Chondrocyte (in vitro differentiated cells): Measurements from ENCODE around the gene PAM. TPM values are rescaled to one million over a fixed set of nuclear protein-coding genes. Genes with fewer than 3 reads are reported as not detected.

Experiments used
- DNase-seq: peaks from one replicate; pipeline ENCODE4 v3.0.0; 2021; ENCODE audit warnings: mixed read lengths, low spot score
- H3K27ac Mint-ChIP-seq: one replicate; pipeline ENCODE4 v1.8.0; 2021; ENCODE audit warnings: mild to moderate bottlenecking, moderate library complexity, mixed read lengths; ENCODE audit not compliant: unreplicated experiment
- H3K27me3 Mint-ChIP-seq: 2 replicates; pipeline ENCODE4 v1.8.0; 2021; ENCODE audit warnings: low read depth, mixed read lengths
- H3K36me3 Mint-ChIP-seq: 2 replicates; pipeline ENCODE4 v1.8.0; 2021; ENCODE audit warnings: low read depth, mixed read lengths
- H3K4me1 Mint-ChIP-seq: 2 replicates; pipeline ENCODE4 v1.8.0; 2021; ENCODE audit warnings: low read depth, mild to moderate bottlenecking, mixed read lengths
- H3K4me3 Mint-ChIP-seq: one replicate; pipeline ENCODE4 v1.8.0; 2021; ENCODE audit warnings: mild to moderate bottlenecking, moderate library complexity, mixed read lengths; ENCODE audit not compliant: unreplicated experiment
- H3K9me3 Mint-ChIP-seq: 2 replicates; pipeline ENCODE4 v1.8.0; 2021; ENCODE audit warnings: low read depth, mixed read lengths
- CTCF ChIP-seq: fragments of 200-600 bp; sonication (generic); IDR thresholded peaks from 2 replicates; pipeline ENCODE4 v1.5.0; 2021; ENCODE audit warnings: antibody characterized with exemption, mild to moderate bottlenecking, moderate library complexity
- total RNA-seq: library from RNA; stranded (reverse); gene quantifications from 3 replicates; pipeline ENCODE4 v1.2.1, GENCODE V29; 2021

PAM gene
- total RNA-seq, 1 donor from 2014 or later: 293 TPM

GRCh38 chr5:102722931-102723330 lies 32.2 kb upstream of the PAM start:
- H3K27me3 Mint-ChIP-seq: no peaks in the 10 kb centered on the region
- no peaks in the 10 kb centered on the region for H3K36me3 Mint-ChIP-seq
- no peak for DNase-seq
- no peak for TF ChIP-seq CTCF
- no peak overlapping the region for H3K4me3 Mint-ChIP-seq
- peaks cover 7% of the 10 kb centered on the region for H3K4me1 Mint-ChIP-seq
- H3K9me3 Mint-ChIP-seq: peaks cover 15% of the 10 kb centered on the region
- H3K27ac Mint-ChIP-seq: no peak overlapping the region

GRCh38 chr5:102731693-102732092 lies 23.4 kb upstream of the PAM start:
- Mint-ChIP-seq H3K27me3 (no peaks in the 10 kb centered on the region), H3K27ac (no peak overlapping the region), H3K4me1 (no peaks in the 10 kb centered on the region), H3K9me3 (peaks cover 5% of the 10 kb centered on the region), H3K36me3 (no peaks in the 10 kb centered on the region), H3K4me3 (no peak overlapping the region)
- no peak for TF ChIP-seq CTCF
- DNase-seq: no peak

GRCh38 chr5:102733534-102733933 lies 21.6 kb upstream of the PAM start:
- no peaks in the 10 kb centered on the region for H3K36me3 Mint-ChIP-seq

GRCh38 chr5:102737161-102737560 lies 17.9 kb upstream of the PAM start:
- H3K9me3 Mint-ChIP-seq: no peaks in the 10 kb centered on the region
- no peak for TF ChIP-seq CTCF
- peaks cover 5% of the 10 kb centered on the region for H3K4me1 Mint-ChIP-seq
- no peaks in the 10 kb centered on the region for H3K27me3 Mint-ChIP-seq
- no peak overlapping the region for H3K4me3 Mint-ChIP-seq
- DNase-seq: no peak
- H3K27ac Mint-ChIP-seq: no peak overlapping the region
- H3K36me3 Mint-ChIP-seq: no peaks in the 10 kb centered on the region

More at GRCh38 chr5:102733534-102733933, 21.6 kb upstream of the PAM start:
- Mint-ChIP-seq H3K4me3 (no peak overlapping the region), H3K27me3 (no peaks in the 10 kb centered on the region), H3K9me3 (no peaks in the 10 kb centered on the region), H3K4me1 (peaks cover 5% of the 10 kb centered on the region), H3K27ac (no peak overlapping the region)
- no peak for DNase-seq
- no peak for TF ChIP-seq CTCF

- H3K27me3 Mint-ChIP-seq: no peaks in the 10 kb centered on the region
- TF ChIP-seq CTCF: no peak
- no peak for DNase-seq
- no peaks in the 10 kb centered on the region for H3K9me3 Mint-ChIP-seq
- H3K4me1 Mint-ChIP-seq: peaks cover 5% of the 10 kb centered on the region
- no peak overlapping the region for H3K4me3 Mint-ChIP-seq
- H3K36me3 Mint-ChIP-seq: no peaks in the 10 kb centered on the region
- no peak overlapping the region for H3K27ac Mint-ChIP-seq
Observed at GRCh38 chr5:102737805-102738469, 17.2 kb upstream of the PAM start.
